CD4-positive, alpha-beta T cell treated with Interleukin-12 subunit alpha and Interleukin-12 subunit beta, for 1 hour (primary cell): ENCODE measurements around the gene SNAPC2.

Experiments
- DNase-seq: peaks from one replicate; pipeline ENCODE4 v3.0.0-alpha.2; 2020

SNAPC2 gene, protein sequence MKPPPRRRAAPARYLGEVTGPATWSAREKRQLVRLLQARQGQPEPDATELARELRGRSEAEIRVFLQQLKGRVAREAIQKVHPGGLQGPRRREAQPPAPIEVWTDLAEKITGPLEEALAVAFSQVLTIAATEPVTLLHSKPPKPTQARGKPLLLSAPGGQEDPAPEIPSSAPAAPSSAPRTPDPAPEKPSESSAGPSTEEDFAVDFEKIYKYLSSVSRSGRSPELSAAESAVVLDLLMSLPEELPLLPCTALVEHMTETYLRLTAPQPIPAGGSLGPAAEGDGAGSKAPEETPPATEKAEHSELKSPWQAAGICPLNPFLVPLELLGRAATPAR

DNA sequence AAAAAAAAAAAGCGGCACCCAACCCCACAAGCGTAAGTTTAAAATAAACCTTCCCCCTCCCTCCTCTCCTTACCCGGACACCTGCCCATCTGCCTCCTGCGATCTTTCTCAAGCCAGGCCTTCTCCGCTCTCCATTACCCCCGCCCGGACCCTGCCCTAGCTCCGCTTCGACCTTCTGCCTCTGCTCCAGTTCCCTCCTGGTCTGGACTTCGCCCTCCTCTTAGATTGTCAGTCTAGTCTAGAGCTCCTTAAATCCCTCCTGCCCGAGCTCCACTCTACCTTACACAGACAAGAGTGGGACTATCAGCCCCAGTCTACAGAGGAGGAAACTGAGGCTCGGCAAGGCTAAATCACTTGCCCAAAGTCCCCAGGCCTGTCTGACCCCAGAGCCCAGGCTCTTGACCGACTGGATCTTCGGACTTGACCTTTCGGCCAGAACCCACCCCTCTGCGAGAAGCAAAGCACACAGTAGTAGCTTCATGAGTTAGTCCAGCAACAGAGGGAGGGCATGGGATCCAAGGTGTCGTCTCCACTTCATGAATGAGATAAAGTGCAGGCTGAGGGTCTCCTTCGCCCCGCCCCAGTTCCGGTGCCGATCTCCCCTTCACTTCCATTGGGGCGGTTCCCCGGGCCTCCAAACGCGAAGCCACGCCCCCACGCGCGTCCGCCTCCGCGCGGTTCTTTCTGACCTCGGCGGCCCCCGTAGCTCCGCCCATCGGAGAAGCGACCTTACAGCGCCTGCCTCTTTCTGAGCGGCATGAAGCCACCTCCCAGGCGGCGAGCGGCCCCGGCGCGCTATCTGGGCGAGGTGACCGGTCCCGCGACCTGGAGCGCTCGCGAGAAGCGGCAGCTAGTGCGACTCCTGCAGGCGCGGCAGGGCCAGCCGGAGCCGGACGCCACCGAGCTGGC, at the start of gene SNAPC2:
TSS of gene SNAPC2 (plus strand) at position 729 of the 909 bp plus-strand sequence. CDS start at position 758, 29 bp downstream.
- peak; percentile 97 for DNase-seq

DNA sequence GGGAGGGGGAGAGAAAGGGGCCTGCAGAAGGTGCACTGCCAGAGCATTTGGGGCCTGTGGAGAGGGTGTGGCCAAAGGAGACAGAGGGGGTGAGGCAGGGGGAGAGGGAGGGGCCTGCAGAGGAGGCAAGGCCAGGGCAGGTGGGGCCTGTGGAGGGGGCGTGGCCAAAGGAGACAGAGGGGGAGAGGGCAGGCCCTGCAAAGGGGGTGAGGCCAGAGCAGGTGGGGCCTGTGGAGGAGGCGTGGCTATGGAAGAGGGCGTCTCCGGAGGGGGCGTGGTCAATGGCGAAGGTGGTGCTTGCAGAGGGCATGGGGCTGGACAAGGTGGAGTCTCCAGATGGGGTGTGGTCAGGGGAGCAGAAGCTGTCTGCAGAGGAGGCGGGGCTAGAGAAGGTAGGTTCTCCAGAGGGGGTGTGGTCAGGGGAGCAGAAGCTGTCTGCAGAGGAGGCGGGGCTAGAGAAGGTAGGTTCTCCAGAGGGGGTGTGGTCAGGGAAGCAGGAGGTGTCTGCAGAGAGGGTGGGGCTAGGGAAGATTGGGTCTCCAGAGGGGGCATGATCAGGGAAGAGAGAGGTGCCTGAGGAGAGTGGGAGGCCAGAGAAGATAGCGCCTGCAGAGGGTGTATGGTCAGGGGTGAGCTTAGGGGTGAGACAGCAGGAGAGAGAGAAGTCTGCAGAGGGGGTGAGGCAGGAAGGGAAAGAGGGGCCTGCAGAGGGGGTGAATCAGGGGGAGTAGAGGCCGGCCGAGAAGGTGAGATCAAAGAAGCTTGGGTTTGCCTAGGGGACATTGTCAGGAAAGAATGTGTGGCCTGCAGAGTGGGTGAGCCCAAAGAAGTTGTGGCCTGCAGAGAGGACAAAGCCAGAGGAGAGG, 49.3 kb upstream of the SNAPC2 start:
- DNase-seq: peak; percentile 54

DNA sequence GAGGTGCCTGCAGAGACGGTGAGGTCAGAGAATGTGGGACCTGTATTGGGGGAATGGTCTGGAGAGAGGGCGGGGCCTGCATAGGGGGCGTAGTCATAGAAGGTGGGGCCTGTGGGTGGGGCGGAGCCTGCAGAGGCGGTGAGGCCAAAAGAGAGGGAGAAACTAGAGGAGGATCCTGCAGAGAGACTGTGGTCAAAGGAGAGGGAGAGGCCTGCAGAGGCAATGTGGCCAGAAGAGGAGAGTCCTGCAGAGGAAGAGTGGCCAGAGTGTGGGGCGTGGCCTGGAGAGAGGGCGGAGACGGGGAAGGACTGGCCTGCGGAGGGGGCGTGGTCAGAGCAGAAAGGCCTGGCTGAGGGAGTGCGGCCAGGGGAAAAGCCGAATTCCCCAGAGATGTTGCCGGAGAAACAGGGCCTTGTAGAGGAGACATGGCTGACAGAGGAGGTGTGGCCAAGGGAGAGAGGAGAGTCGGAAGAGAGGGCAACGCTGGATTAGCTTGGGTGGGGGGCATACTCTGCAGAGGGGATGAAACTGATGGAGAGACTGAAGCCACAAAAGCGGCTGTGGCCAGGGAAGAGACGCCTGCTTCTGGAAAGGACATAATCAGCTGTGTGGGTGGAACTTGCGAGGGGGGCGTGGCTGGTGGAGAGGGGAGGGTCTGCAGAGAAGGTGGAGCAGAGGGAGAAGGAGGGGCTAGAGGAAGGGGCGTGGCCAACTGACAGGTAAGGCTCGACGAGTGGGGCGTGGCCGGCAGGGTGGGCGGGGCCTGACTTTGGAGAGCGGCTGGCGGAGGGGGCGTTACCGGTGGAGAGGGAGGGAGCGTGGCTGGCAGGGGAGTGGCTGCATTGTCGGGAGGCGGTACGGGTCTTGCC, 48.5 kb upstream of the SNAPC2 start:
- DNase-seq: peak; percentile 89

DNA sequence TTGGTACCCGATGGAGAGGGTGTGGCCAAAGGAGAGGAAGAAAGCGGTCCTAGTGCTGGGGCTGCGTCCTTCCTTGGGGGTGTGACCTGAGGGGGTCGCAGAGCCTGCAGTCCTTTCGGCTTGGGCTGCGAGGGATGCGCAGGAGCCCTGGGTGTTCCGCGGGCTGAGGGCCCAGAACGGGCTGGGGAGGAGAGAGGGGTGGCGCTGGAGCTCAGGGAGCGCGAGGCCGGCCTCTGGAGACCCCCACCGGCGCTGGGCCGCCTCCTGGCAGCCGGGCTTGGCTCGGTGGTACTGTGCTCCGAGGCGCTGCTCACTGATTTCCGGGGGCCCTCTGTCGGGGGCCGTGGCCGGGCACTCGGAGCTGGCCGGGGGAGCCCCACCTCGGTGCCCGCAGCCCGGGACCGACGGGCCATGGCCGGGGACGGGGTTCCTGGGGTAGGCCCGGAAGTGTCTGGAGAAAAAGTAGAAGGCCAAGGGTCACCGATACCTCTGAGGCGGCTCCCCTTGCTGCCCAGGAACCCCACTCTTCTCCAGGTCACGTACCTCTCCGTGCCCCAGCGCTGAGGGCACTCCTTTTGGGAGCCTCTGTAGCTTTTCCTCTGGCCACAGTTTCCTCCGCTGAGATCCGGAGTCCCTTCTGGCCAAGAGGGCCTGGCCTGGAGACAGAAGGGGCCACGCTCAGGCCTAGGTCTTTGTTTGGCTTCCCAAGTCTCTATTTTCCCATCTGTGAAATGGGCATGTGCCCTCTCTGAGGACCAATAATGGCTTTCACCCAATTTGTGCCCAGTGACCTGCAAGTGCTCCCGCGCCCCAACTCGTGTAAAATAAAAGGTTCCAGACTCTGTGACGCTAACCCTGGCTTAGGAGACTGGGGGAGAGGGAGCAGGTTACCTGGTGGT, 47.6 kb upstream of the SNAPC2 start:
- DNase-seq: no peak

DNA sequence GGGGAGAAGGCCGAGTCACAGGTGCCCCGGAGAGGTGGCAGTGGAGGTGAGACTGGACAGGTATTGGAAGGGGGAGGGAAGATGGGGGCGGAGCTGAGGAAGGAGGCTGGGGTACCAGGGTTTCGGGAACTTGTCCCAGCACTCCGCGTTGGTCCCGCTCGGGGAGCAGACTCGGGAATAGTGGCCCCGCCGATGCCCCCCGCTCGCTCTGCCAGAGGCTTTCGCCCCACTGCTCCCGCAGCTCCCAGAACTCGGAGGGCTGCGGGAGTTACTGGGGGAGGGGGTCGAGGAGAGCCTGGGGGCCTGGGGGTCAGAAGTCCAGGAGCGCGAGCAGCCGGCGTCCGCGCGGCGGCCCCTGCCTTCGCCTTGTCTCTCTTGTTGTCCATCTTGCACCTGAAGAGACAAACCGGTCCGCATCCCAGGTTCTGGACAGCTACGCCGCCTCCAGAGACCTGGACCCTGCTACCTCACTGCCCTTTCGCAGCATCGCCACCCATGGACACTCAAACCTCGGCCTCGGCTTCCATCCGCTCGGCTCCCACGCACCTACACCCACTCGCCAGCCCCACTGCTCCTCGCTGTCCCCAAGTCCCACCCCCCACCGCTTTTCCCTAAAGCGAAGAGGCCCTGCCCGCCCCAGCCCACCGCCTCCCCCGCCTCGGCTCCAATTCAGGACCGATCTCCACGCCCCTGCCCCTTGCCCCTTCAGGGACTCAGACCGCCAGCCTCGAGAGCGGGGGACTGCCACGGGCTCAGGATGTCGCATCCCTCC, 46.6 kb upstream of the SNAPC2 start:
- no peak for DNase-seq

DNA sequence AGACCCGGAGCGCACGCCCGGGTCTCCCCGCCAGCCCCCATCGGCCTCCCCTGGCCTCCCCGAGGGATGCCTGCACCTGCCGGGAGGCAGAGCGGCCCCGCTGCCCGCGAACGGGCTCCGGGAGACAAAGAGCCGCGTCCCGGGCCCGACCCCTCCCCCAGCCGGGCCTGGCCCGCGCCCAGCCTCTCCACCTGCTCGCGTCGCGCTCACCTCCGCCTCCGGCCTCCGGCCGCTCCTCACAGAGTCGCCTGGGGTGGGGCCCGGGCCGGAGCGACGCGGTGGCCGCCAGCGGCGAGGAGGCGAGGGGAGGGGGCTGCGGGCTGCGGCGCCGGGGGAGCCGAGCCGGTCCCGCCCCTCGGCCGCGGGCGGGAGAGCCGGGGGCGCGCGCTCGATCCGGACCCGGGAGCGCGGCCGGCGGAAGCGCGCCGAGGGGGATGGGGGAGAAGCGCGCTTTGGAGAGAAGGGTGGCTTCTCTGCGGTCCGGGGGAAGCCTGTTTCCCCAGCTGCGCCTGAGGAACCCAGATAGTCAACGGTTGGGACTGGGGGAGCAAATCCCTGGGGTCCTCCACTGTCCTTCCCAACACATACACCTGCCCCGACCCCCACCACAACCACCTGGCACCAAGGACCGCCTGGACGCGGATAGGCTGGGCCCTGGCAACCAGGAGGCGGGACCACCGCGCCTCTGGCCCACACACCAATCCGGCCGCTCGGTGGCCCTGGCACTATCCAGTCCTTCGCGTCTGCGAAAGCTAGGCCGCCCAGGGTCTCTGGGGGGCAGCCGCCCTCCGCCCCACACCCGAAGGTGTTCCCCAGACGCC, 45.9 kb upstream of the SNAPC2 start, which contains the start of gene PRR36:
TSS of gene PRR36 (minus strand) at position 315 of the 821 bp plus-strand sequence. CDS start 701 bp downstream, outside the sequence.
- DNase-seq: no peak

DNA sequence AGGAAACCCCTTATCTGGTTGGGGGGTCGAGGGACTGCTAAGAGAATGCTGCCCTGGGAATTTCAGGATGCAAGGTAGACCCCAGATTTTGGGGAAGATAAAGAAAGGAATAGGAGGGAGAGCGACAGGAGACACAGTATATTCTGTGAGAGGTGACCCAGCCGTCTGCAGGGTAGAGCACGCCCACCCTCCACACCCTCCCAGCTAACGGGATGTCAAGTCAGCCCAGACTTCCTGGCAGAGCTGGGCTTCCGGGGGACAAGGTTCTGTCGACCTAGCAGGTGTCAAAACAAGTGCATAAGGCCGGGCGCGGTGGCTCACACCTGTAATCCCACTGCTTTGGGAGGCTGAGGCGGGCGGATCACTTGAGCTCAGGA, 45.3 kb upstream of the SNAPC2 start:
- DNase-seq: no peak

DNA sequence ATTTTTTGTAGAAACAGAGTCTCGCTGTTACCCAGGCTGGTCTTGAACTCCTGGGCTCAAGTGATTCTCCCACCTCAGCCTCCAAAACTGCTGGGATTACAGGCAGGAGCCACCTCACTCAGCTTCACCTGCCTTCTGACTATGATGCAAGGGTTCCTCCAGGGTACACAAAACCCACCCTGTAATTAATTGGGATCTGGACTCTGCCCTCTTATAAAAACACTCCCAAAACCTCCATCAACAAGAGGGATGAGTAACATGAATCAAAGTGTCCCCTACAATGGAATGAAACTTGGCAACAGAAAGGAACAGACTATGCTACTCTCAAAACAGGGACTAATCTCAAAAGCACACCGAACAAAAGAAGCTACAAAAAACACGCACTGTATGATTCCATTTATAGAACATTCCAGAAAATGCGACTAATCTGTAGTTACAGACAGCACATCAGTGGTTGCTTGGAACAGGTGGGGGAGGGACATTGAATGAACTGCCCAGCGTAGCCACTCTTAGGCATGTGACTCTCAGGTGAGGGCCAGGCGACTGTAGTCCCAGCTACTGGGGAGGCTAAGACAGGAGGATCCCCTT, 42.8 kb upstream of the SNAPC2 start:
- no peak for DNase-seq

DNA sequence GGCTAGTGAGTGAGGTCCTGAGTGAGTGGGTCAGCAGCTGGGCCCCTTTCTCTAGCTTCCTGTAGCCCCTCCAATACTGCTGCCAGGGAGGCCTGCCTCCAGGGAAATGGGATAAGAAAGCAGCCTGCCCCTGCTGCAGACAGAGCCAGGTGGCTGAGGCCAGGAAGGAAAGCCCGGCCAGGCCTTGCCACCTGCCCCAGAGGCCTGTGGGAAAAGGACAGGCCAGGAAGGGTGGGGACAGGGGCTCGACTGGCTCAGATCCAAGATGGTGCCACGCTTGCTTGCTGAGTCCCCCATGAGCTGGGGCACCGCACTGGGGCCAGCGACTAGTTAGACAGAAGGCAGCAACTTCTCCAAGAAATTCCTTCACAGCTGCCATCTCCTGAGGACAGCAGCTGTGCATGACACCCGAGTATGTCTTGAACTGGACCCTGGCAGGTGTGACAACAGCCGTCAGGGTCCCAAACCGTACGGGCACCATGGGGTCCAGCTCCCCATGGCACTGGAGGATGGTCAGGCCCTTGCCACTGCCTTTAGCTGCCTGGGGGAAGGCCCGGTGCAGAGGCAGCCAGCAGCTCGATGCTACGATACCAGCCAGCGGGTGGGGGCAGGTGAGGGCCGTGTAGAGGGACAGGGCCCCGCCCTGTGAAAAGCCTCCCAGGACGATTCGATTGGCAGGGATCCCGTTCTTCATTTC, 40.9 kb upstream of the SNAPC2 start:
- DNase-seq: no peak

DNA sequence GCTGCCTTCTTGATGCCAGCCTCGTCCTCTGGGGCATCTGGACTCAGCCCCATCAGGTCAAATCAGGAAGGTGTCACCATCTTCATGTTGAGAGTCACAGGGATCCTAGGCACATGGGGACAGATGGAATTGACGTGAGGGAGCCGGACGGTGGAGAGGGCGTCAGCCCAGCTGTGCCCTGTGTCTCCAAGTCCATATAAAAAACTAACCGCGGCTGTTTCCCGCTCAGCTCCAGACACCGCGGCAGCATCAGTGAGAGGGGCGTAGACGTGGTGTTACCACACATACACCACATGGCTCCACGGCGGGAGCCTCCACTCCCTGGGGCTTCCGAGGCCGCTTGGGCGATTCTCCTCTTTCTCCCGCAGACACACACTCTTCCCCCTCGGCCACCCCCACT, 40.3 kb upstream of the SNAPC2 start:
- no peak for DNase-seq

DNA sequence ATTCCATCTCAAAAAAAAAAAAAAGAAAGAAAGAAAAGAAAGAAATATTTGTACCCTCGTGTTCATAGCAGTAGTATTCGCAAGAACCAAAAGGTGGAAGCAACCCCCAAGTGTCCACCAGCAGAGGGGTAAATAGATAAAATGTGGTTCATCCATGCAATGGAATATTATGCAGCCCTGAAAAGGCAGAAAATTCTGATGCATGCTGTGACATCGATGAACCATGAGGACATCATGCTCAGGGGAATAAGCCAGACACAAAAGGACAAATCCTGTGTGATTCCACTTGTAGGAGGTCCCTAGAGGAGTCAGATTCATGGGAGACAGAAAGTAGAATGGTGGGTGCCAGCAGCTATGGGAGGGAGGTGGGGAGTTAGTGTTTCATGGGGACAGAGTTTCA, 38.2 kb upstream of the SNAPC2 start:
- DNase-seq: no peak

DNA sequence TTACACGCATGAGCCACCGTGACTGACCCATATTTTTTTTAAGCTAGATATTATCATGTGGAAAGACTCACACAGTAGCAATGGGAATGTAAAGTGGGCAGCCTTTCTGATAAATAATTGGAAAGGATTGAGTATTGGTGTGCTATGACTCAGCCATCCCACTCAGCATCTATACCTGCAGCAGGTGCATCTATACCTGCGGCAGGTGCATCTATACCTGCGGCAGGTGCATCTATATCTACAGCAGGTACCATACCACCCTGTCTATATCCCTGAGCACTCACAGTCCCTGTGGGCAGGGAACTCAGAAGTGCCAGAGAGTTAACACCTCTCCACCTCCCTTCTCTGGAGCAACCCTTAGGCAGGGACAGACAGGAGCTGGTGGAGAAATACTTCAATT, 37.0 kb upstream of the SNAPC2 start:
- DNase-seq: no peak

DNA sequence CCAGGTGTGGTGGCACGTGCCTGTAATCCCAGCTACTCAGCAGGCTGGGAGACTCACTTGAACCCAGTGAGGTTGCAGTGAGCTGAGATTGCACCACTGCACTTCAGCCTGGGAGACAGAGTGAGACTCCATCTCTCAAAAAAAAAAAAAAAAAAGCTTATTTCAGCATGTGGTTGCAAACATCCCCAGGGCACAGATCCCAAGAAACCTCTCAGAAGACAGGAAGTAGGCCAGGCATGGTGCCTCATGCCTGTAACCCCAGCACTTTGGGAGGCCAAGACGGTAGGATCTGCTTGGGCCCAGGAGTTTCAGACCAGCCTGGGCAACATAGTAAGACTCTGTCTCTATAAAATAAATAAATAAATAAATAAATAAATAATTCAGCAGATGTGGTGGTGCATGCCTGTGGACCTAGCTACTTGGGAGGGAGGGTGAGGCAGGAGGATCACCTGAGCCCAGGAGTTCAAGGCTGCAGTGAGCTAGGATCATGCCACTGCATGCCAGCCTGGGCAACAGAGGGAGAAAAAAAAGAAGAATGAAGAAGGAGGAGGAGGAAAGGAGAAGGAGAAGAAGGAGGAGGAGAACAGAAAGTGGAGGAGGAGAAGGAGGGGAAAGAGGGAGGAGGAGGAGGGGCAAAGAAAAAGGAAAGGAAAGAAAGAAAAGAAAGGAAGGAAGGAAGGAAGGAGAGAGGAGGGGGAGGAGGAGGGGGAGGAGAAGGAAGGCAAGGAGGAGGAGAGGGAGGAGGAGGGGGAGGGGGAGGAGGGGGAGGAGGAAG, 36.2 kb upstream of the SNAPC2 start:
- no peak for DNase-seq

DNA sequence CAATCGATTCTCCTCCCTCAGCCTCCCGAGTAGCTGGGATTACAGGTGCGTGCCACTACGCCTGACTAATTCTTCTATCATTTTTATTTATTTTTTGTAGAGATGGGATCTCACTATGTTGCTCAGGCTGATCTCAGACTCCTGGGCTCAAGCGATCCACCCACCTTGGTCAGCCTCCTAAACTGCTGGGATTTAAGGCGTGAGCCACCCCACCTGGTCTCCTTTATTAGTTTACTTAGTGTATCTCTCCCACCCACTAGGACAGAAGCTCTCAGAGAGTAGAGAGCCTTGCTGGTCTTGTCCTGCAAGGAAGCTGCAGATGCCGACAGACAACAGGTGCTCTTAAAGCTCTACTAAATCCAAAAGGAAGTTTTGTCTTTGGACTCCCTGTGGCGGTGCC, 34.3 kb upstream of the SNAPC2 start:
- DNase-seq: no peak

DNA sequence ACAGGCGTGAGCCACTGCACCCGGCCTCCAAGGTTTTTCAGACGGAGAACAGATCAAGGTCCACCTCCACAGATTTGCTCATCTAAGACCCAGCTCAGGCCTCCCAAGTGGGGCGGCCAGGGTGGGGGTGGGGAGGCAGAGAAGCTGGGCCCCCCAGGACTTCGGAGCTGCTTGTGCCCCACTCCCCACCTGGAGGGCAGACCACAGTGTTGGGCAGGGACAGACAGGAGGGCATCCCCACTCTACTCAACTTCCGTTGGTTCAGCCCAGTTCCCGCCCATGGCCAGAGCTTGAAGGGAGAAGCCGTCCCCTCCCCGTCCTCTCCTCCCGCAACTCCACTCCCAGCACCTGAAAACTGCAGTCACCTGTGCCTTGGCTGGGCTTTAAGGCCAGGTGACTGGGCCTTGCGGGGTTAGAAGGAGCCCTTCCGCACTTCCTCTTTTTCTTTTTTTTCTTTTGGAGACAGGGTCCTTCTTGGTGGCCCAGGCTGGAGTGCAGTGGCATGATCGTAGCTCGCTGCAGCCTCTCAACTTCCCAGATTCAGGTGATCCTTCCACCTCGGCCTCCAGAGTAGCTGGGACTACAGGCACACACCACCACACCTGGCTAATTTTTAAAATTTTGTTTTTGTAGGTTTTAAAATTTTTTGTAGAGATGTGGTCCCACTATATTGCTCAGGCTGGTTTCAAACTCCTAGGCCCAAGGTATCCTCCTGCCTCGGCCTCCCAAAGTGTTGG, 32.6 kb upstream of the SNAPC2 start:
- no peak for DNase-seq

DNA sequence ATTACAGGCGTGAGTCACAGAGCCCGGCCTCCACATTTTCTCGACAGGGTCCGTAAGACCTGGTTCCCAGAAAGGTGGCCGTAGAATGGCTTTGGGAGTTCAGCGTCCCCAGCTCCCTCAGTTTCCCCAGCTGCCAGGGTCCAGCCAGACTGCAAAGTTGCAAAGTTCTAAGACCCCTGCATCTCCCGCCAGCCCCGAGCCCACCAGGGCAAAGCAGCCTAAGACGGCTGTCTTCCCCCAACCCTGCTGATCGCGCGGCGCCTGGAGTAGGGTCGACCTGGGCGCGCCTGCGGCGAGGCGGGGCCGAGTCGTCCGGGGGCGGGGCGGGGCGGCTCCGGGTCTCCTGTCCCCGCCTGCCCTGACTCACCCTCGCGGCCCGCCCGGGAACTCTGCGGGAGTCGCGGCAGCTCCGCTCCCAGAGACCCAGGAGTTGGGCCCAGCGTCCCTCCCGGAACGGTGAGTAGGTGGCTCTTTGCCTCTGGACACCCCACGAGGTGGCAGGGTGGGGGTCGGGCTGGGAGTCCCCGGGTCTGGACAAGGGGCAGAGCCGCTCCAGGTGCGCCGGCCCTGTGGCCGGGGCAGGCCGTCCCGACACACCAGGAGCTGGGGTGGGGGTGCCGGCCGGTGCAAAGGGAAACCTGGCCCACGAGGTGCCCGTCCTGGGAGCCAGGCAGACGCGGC, 31.9 kb upstream of the SNAPC2 start, which contains the start of gene LRRC8E:
TSS of gene LRRC8E (plus strand) at position 366 of the 681 bp plus-strand sequence. CDS start 7,094 bp downstream, outside the sequence.
- no peak for DNase-seq
